Progenitor cell of endocrine pancreas (in vitro differentiated cells): ENCODE data around the gene RFX3. TPM values are rescaled to one million over a fixed set of nuclear protein-coding genes. Genes with fewer than 3 reads are reported as not detected.
A peak's percentile ranks its signal among the peaks of the same experiment; 100 is the strongest.

ENCODE experiments used
- DNase-seq: peaks from one replicate; pipeline ENCODE4 v3.0.0; 2021; ENCODE audit warnings: low spot score; ENCODE audit not compliant: unreplicated experiment
- H3K27ac Mint-ChIP-seq: 2 replicates; pipeline ENCODE4 v1.8.0; 2021; ENCODE audit warnings: mild to moderate bottlenecking, moderate library complexity, mixed read lengths
- H3K27me3 Mint-ChIP-seq: 2 replicates; pipeline ENCODE4 v1.8.0; 2021; ENCODE audit warnings: mixed read lengths
- H3K36me3 Mint-ChIP-seq: 2 replicates; pipeline ENCODE4 v1.8.0; 2022; ENCODE audit warnings: mixed read lengths; ENCODE audit not compliant: insufficient read depth
- H3K4me1 Mint-ChIP-seq: 2 replicates; pipeline ENCODE4 v1.8.0; 2021; ENCODE audit warnings: low read depth, mixed read lengths
- H3K4me3 Mint-ChIP-seq: 2 replicates; pipeline ENCODE4 v1.8.0; 2021; ENCODE audit warnings: low read depth, mild to moderate bottlenecking, moderate library complexity, mixed read lengths
- H3K9me3 Mint-ChIP-seq: 2 replicates; pipeline ENCODE4 v1.8.0; 2021; ENCODE audit warnings: low read depth, mixed read lengths
- CTCF ChIP-seq: fragments of 200-600 bp; sonication (generic); IDR thresholded peaks from one replicate; pipeline ENCODE4 v1.5.0; 2021; ENCODE audit warnings: antibody characterized with exemption, mild to moderate bottlenecking; ENCODE audit not compliant: unreplicated experiment
- total RNA-seq: library from RNA; stranded (reverse); gene quantifications from 2 replicates; pipeline ENCODE4 v1.2.1, GENCODE V29; 2021

The RFX3 gene
- total RNA-seq, 1 donor from 2014 or later = 53.9 TPM

GRCh38 chr9:3409453-3409852 is 116.3 kb downstream of the RFX3 start:
- Mint-ChIP-seq H3K27me3 (no peaks in the 10 kb centered on the region), H3K36me3 (no peaks in the 10 kb centered on the region), H3K9me3 (no peaks in the 10 kb centered on the region), H3K27ac (peak overlapping the region; percentile 71), H3K4me3 (no peak overlapping the region), H3K4me1 (peaks cover 2% of the 10 kb centered on the region)
- DNase-seq = no peak
- TF ChIP-seq CTCF = no peak

GRCh38 chr9:3403315-3403714 is 122.5 kb downstream of the RFX3 start:
- DNase-seq = no peak
- Mint-ChIP-seq H3K4me3 (no peak overlapping the region), H3K36me3 (no peaks in the 10 kb centered on the region)

GRCh38 chr9:3401221-3401954 is 124.4 kb downstream of the RFX3 start:
- no peak for DNase-seq
- no peaks in the 10 kb centered on the region for H3K27me3 Mint-ChIP-seq
- TF ChIP-seq CTCF = no peak
- H3K27ac Mint-ChIP-seq = no peak overlapping the region
- peaks cover 13% of the 10 kb centered on the region for H3K4me1 Mint-ChIP-seq
- no peaks in the 10 kb centered on the region for H3K9me3 Mint-ChIP-seq
- H3K36me3 Mint-ChIP-seq = peaks cover 4% of the 10 kb centered on the region
- no peak overlapping the region for H3K4me3 Mint-ChIP-seq

More at GRCh38 chr9:3403315-3403714, 122.5 kb downstream of the RFX3 start:
- H3K4me1 Mint-ChIP-seq = peaks cover 13% of the 10 kb centered on the region
- TF ChIP-seq CTCF = no peak
- H3K27ac Mint-ChIP-seq = no peak overlapping the region
- H3K9me3 Mint-ChIP-seq = no peaks in the 10 kb centered on the region
- no peaks in the 10 kb centered on the region for H3K27me3 Mint-ChIP-seq

- H3K36me3 Mint-ChIP-seq = peaks cover 12% of the 10 kb centered on the region
- no peak for TF ChIP-seq CTCF
- no peak overlapping the region for H3K27ac Mint-ChIP-seq
- no peak overlapping the region for H3K4me3 Mint-ChIP-seq
- no peaks in the 10 kb centered on the region for H3K9me3 Mint-ChIP-seq
- no peaks in the 10 kb centered on the region for H3K27me3 Mint-ChIP-seq
- DNase-seq = no peak
- H3K4me1 Mint-ChIP-seq = peaks cover 7% of the 10 kb centered on the region
Measured at GRCh38 chr9:3398232-3398648, 127.6 kb downstream of the RFX3 start.

GRCh38 chr9:3397766-3398165 is 128.0 kb downstream of the RFX3 start:
- Mint-ChIP-seq H3K9me3 (no peaks in the 10 kb centered on the region), H3K36me3 (peaks cover 12% of the 10 kb centered on the region), H3K27me3 (no peaks in the 10 kb centered on the region), H3K27ac (no peak overlapping the region), H3K4me3 (no peak overlapping the region), H3K4me1 (peaks cover 7% of the 10 kb centered on the region)
- no peak for DNase-seq
- no peak for TF ChIP-seq CTCF
